ENCODE results near the gene NUDT21.

Gene NUDT21

GRCh38 chr16:56424791-56425438 is 26.2 kb downstream of the NUDT21 start:
- TF ChIP-seq CTCF (conservative IDR thresholded peaks at IDR 0.05) (no peak), ZFX (IDR thresholded peaks at IDR 0.05) (peak; percentile 97)
- H3K27ac ChIP-seq, result peak overlapping the region; percentile 85

- TF ChIP-seq ZFX (IDR thresholded peaks at IDR 0.05) (no peak), CTCF (conservative IDR thresholded peaks at IDR 0.05) (no peak)
- H3K27ac ChIP-seq, result peak overlapping the region; percentile 85
Observed at GRCh38 chr16:56424404-56424764, 26.7 kb downstream of the NUDT21 start.

GRCh38 chr16:56423584-56424403 is 27.3 kb downstream of the NUDT21 start:
- H3K27ac ChIP-seq, result peak overlapping the region; percentile 85; the same call in 1 of the 2 replicates
- TF ChIP-seq ZFX (IDR thresholded peaks at IDR 0.05) (no peak), CTCF (conservative IDR thresholded peaks at IDR 0.05) (no peak)

GRCh38 chr16:56422896-56423441 is 28.2 kb downstream of the NUDT21 start:
- H3K27ac ChIP-seq, result no peak overlapping the region
- TF ChIP-seq CTCF (conservative IDR thresholded peaks at IDR 0.05), result no peak
- no peak for TF ChIP-seq ZFX (IDR thresholded peaks at IDR 0.05)

- TF ChIP-seq CTCF (conservative IDR thresholded peaks at IDR 0.05) (no peak), ZFX (IDR thresholded peaks at IDR 0.05) (no peak)
- no peak overlapping the region for H3K27ac ChIP-seq
Observed at GRCh38 chr16:56421976-56422669, 29.0 kb downstream of the NUDT21 start.

- TF ChIP-seq CTCF (conservative IDR thresholded peaks at IDR 0.05), result no peak
- no peak overlapping the region for H3K27ac ChIP-seq
Observed at GRCh38 chr16:56421313-56421712, 29.8 kb downstream of the NUDT21 start.
